Astrocyte of the spinal cord (primary cell): ENCODE results near the gene CCDC120.

Source experiments
- DNase-seq: peaks from one replicate; pipeline ENCODE4 v3.0.0; 2011; ENCODE audit warnings: low read depth, low spot score
- H3K4me3 ChIP-seq: 2 replicates; pipeline ENCODE4 v1.5.1; 2011; ENCODE audit warnings: low read depth, mild to moderate bottlenecking, low read length, moderate library complexity
- CTCF ChIP-seq: IDR thresholded peaks from 2 replicates; pipeline ENCODE4 v1.5.1; 2012; ENCODE audit warnings: low read depth, mild to moderate bottlenecking, low read length, inconsistent platforms
- in situ Hi-C: cut with HindIII; loops from 2 replicates; pipeline ENCODE4 v1.10.0; 2017; ENCODE audit warnings: low sequenced_read_pairs

The CCDC120 gene

GRCh38 chrX:49100704-49101628 is 42.2 kb downstream of the CCDC120 start:
- TF ChIP-seq CTCF: no peak
- in situ Hi-C loops: no loop called here
- peak overlapping the region; percentile 64 for H3K4me3 ChIP-seq
- peak; percentile 88 for DNase-seq

- TF ChIP-seq CTCF: no peak
- peak overlapping the region; percentile 64 for H3K4me3 ChIP-seq
- in situ Hi-C loops: no loop called here
- DNase-seq: no peak
Measured at GRCh38 chrX:49101629-49101984, 42.8 kb downstream of the CCDC120 start.

GRCh38 chrX:49102190-49102589 is 43.4 kb downstream of the CCDC120 start:
- H3K4me3 ChIP-seq: no peak overlapping the region
- in situ Hi-C loops: no loop called here
- DNase-seq: no peak
- TF ChIP-seq CTCF: no peak

- DNase-seq: no peak
- in situ Hi-C loops: no loop called here
- H3K4me3 ChIP-seq: no peak overlapping the region
- no peak for TF ChIP-seq CTCF
Measured at GRCh38 chrX:49103637-49104036, 44.8 kb downstream of the CCDC120 start.

- DNase-seq: no peak
- no peak for TF ChIP-seq CTCF
- H3K4me3 ChIP-seq: no peak overlapping the region
- in situ Hi-C loops: no loop called here
Measured at GRCh38 chrX:49106296-49106695, 47.5 kb downstream of the CCDC120 start.

GRCh38 chrX:49106930-49107329 is 48.1 kb downstream of the CCDC120 start:
- in situ Hi-C loops: no loop called here
- TF ChIP-seq CTCF: peak; percentile 58

More at GRCh38 chrX:49106930-49107329, 48.1 kb downstream of the CCDC120 start:
- H3K4me3 ChIP-seq: no peak overlapping the region
- peak; percentile 39 for DNase-seq
